Hair follicular keratinocyte (primary cell): ENCODE data around the gene MAPK1IP1L. TPM values are rescaled to one million over a fixed set of nuclear protein-coding genes. Genes with fewer than 3 reads are reported as not detected.

Source experiments
- total RNA-seq: library from RNA; depleted of rRNA; stranded (reverse); fragments of >200 nt; gene quantifications from 2 replicates; pipeline ENCODE4 v1.2.3, GENCODE V29; 2015

The MAPK1IP1L gene
- 61.6 and 85.2 TPM in 2 replicates for total RNA-seq

DNA sequence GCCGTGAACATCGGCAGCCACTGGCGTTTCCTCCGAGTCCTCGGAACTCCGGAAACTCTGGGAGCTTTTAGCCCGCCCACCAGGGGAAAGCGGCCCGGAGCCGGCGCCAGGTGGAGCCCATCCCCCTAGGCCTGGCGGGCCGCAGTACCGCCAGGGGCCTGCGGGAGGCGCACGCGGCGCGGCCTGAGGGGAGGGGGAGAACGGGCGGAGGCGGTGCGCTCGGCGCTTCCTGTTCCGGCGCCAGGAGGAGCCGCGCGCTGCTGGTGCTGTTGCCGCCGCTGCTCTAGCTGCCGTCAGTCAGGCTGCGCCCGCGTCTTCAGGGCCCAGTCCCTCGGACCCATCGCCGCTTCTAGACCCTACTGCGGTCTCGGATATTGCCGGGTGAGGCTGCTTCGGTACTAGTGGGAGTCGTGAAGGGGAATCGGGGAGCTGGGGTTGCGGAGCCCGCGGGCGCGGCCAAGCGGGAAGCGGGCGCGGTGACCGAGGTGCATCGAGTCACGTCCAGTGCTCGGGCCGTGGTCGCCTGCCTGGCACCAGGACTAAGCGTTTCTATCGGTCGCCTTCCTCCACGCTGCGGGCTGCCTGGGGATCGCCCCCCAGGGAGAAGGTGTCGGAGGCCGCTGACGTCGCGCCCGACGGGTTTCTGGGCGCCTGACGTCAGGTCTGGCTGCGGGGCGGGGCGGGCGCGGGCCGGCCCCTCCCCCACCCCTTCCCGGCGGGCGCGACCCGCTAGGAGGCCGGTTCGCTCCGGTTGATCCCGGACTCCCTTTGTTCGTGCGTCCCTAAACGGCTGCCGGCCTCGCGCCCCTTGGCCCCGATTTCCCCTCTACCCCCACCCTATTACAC, at the start of gene MAPK1IP1L:
MAPK1IP1L (plus strand) TSS at position 225 of the 846 bp plus-strand sequence. CDS start 10,037 bp downstream, outside the sequence.

DNA sequence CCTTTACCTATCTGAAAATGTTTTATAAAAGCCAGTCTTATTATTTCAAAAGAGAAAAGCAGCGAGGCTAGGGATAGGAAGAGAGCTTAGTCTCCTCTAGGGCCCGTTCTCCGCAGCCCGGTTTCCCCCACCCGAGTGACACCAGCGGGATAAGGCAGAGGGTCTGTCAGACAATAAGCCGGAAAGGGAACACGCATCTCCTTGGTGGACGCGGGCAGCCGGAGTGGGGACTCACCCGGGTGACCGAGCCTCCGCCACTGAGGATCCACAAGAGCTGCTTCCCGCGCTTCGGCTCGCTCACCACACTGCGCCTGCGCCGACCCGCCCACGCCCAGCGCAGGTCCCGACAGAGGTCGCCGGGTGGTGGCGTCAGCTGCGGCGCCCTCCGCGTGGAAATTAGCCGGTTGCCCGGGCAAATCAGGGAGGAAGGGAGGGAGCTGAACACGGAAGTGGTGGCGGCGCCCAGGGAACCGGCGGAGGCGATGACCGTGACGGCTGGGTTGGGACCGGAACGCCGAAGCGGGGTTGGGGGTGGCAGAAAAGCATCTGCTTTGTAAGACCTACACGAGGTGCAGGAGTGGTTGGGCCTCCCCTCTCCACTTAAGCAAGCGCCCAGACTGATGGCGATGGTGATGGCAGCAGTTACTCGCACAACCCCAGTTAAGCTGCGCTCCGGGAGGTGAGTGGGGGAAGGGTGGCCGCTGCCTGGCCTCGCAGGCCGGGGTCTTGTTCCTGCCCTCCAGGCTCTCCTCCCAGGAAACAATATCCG, 24.5 kb upstream of the MAPK1IP1L start, which contains the start of the genes SOCS4 and WDHD1:
SOCS4 (plus strand) TSS at position 444 of the 769 bp plus-strand sequence. CDS start 15,806 bp downstream, outside the sequence.
WDHD1 (minus strand) TSS at position 307 of the 769 bp plus-strand sequence. CDS start 312 bp downstream, outside the sequence.

Other genes starting within 250 kb of the MAPK1IP1L start
- gene GCH1, start 148.8 kb upstream of the MAPK1IP1L start, total RNA-seq: 13.0 and 15.9 TPM in 2 replicates
- gene WDHD1, start 24.5 kb upstream of the MAPK1IP1L start, total RNA-seq: 7.8 and 12.0 TPM in 2 replicates
- 9.5 and 9.8 TPM in 2 replicates for gene SOCS4, start 24.4 kb upstream of the MAPK1IP1L start, total RNA-seq
- 196 and 359 TPM in 2 replicates for gene LGALS3, start 77.6 kb downstream of the MAPK1IP1L start, total RNA-seq
- 11.9 and 44.8 TPM in 2 replicates for gene DLGAP5, start 139.9 kb downstream of the MAPK1IP1L start, total RNA-seq
- gene FBXO34, start 219.8 kb downstream of the MAPK1IP1L start, total RNA-seq: 9.8 and 17.1 TPM in 2 replicates